ENCODE measurements around the gene AHSP. TPM values are rescaled to one million over a fixed set of nuclear protein-coding genes. Genes with fewer than 3 reads are reported as not detected.

AHSP gene
- total and polyA plus RNA-seq, 2 donors (not counting 1 experiment from before 2014, with no cell fraction given): not detected

DNA sequence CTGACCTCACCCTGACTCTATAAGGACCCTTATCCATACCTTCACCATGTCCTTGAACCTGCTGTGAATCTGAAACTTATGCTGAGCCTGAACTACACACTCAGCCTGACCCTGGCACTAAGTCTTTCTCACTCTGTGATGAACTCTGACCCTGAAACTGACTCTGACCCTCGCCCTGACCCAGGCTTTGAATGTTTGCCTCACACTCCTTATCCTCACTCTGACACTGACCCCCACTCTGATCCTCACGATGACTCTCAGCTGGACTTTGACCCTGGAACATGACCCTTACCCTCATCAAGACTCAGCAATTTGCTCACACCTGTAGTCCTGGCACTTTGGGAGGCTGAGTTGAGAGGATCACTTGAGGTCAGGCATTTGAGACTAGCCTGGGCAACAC, 4.4 kb downstream of the AHSP start:
- peaks cover 0 to 4% (median 0%) of the 10 kb centered on the region in 3 donors for H3K9me3 ChIP-seq (ENCODE audit: control extremely low read depth in 1 of 3, control insufficient read depth in 2 of 3, insufficient read depth in 1 of 3, low read length in 2 of 3)
- no peaks in the 10 kb centered on the region for H3K9me3 Mint-ChIP-seq (ENCODE audit: insufficient read depth)
- intact Hi-C loops (cut with micrococcal nuclease): no loop called here
- H3K4me1 ChIP-seq (ENCODE audit: control insufficient read depth in 2 of 2, insufficient read depth in 2 of 2, low read length in 2 of 2): peaks cover 18 to 26% of the 10 kb centered on the region in 2 donors
- DNase-seq: no peak
- H3K27me3 ChIP-seq (replicated peaks in 1 of 4; ENCODE audit: control extremely low read depth in 1 of 4, control insufficient read depth in 3 of 4, insufficient read depth in 4 of 4, low read length in 3 of 4): peaks cover 0 to 46% (median 16%) of the 10 kb centered on the region in 4 experiments
- CTCF ChIA-PET: no interaction called here
- WGBS (ENCODE audit: insufficient coverage): 67% methylated on average over 2 of the region's 2 CpGs
- no peaks in the 10 kb centered on the region for H3K79me2 ChIP-seq (ENCODE audit: control insufficient read depth, insufficient read depth, low read length)
- H3K27ac ChIP-seq (ENCODE audit: low read length in 2 of 2): no peak overlapping the region
- TF ChIP-seq EZH2 (IDR thresholded peaks at IDR 0.05; ENCODE audit: borderline replicate concordance, insufficient read depth, low read depth, low read length, poor library complexity, severe bottlenecking): no peak
- TF ChIP-seq, protein P1, sequence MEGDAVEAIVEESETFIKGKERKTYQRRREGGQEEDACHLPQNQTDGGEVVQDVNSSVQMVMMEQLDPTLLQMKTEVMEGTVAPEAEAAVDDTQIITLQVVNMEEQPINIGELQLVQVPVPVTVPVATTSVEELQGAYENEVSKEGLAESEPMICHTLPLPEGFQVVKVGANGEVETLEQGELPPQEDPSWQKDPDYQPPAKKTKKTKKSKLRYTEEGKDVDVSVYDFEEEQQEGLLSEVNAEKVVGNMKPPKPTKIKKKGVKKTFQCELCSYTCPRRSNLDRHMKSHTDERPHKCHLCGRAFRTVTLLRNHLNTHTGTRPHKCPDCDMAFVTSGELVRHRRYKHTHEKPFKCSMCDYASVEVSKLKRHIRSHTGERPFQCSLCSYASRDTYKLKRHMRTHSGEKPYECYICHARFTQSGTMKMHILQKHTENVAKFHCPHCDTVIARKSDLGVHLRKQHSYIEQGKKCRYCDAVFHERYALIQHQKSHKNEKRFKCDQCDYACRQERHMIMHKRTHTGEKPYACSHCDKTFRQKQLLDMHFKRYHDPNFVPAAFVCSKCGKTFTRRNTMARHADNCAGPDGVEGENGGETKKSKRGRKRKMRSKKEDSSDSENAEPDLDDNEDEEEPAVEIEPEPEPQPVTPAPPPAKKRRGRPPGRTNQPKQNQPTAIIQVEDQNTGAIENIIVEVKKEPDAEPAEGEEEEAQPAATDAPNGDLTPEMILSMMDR (IDR thresholded peaks at IDR 0.05): no peak
- H4K20me1 ChIP-seq (ENCODE audit: control insufficient read depth, insufficient read depth, low read length, poor library complexity, severe bottlenecking): no peaks in the 10 kb centered on the region
- no peak overlapping the region for H3K27ac Mint-ChIP-seq
- peaks cover 20% of the 10 kb centered on the region for H3K4me1 Mint-ChIP-seq
- POLR2A ChIA-PET: no interaction called here
- H3K36me3 ChIP-seq (replicated peaks in 1 of 2; ENCODE audit: control extremely low read depth in 1 of 2, control insufficient read depth in 1 of 2, extremely low read depth in 1 of 2, insufficient read depth in 2 of 2, low read length in 1 of 2): no peaks in the 10 kb centered on the region
- no peak overlapping the region for H3K9ac ChIP-seq (ENCODE audit: low read length)
- no peak overlapping the region for H3K4me3 ChIP-seq (ENCODE audit: control extremely low read depth in 1 of 5, extremely low read depth in 1 of 5, insufficient read depth in 1 of 5, low read depth in 2 of 5, low read length in 4 of 5)
- H3K4me3 Mint-ChIP-seq: no peak overlapping the region
- H3K4me2 ChIP-seq (replicated peaks; ENCODE audit: low read depth, low read length, poor library complexity, severe bottlenecking): no peak overlapping the region
- ATAC-seq (ENCODE audit: low read depth): no peak
- no peak overlapping the region for H2AFZ ChIP-seq (ENCODE audit: insufficient read depth, low read depth, low read length, poor library complexity, severe bottlenecking)
- H3K27me3 Mint-ChIP-seq: peaks cover 35% of the 10 kb centered on the region

DNA sequence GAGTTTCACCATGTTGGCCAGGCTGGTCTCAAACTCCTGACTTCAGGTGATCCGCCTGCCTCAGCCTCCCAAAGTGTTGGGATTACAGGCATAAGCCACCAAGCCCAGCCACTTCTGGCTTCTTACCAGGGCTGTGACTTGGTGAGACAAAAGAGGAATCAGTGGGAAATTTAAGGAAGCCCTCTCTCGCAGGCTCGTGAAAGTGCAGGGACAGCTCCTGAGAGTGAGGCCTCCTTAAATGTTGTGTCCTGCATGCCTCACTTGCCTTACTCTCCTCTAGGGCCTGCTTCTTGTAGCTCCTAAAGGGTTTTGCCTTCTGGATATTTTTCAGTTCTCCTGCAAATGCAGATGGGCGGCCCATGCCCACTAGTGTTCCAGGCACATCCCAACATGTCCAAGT, 5.2 kb downstream of the AHSP start:
- Mint-ChIP-seq H3K4me1 (peaks cover 19% of the 10 kb centered on the region), H3K4me3 (no peak overlapping the region), H3K27ac (no peak overlapping the region), H3K9me3 (ENCODE audit: insufficient read depth) (no peaks in the 10 kb centered on the region), H3K27me3 (peaks cover 34% of the 10 kb centered on the region)
- Histone ChIP-seq H3K9me3 (ENCODE audit: control extremely low read depth in 1 of 3, control insufficient read depth in 2 of 3, insufficient read depth in 1 of 3, low read length in 2 of 3) (peaks cover 0 to 6% (median 0%) of the 10 kb centered on the region in 3 donors), H3K36me3 (replicated peaks in 1 of 2; ENCODE audit: control extremely low read depth in 1 of 2, control insufficient read depth in 1 of 2, extremely low read depth in 1 of 2, insufficient read depth in 2 of 2, low read length in 1 of 2) (no peaks in the 10 kb centered on the region), H3K79me2 (ENCODE audit: control insufficient read depth, insufficient read depth, low read length) (no peaks in the 10 kb centered on the region), H3K4me3 (ENCODE audit: control extremely low read depth in 1 of 5, extremely low read depth in 1 of 5, insufficient read depth in 1 of 5, low read depth in 2 of 5, low read length in 4 of 5) (no peak overlapping the region), H3K27ac (ENCODE audit: low read length in 2 of 2) (no peak overlapping the region), H3K4me2 (replicated peaks; ENCODE audit: low read depth, low read length, poor library complexity, severe bottlenecking) (no peak overlapping the region), H3K27me3 (replicated peaks in 1 of 4; ENCODE audit: control extremely low read depth in 1 of 4, control insufficient read depth in 3 of 4, insufficient read depth in 4 of 4, low read length in 3 of 4) (peaks cover 0 to 47% (median 18%) of the 10 kb centered on the region in 4 experiments), H3K4me1 (ENCODE audit: control insufficient read depth in 2 of 2, insufficient read depth in 2 of 2, low read length in 2 of 2) (peaks cover 22 to 24% of the 10 kb centered on the region in 2 donors), H4K20me1 (ENCODE audit: control insufficient read depth, insufficient read depth, low read length, poor library complexity, severe bottlenecking) (no peaks in the 10 kb centered on the region), H3K9ac (ENCODE audit: low read length) (no peak overlapping the region), H2AFZ (ENCODE audit: insufficient read depth, low read depth, low read length, poor library complexity, severe bottlenecking) (no peak overlapping the region)
- DNase-seq: no peak
- 75% methylated on average over 2 of the region's 4 CpGs for WGBS (ENCODE audit: insufficient coverage)
- no peak for TF ChIP-seq EZH2 (IDR thresholded peaks at IDR 0.05; ENCODE audit: borderline replicate concordance, insufficient read depth, low read depth, low read length, poor library complexity, severe bottlenecking)
- TF ChIP-seq, protein P1 (IDR thresholded peaks at IDR 0.05): no peak
- ChIA-PET POLR2A (no interaction called here), CTCF (no interaction called here)
- no peak for ATAC-seq (ENCODE audit: low read depth)
- intact Hi-C loops (cut with micrococcal nuclease): no loop called here

Data from B cell (primary cell).